GM19397 (cell line): ENCODE results near the gene ATRIP.

ENCODE experiments used
- ATAC-seq: cut with Tn5 transposase; IDR thresholded peaks from one replicate; pipeline ENCODE4 v1.9.1; 2021; ENCODE audit warnings: mild to moderate bottlenecking, moderate library complexity; ENCODE audit not compliant: unreplicated experiment

The ATRIP gene

GRCh38 chr3:48423241-48423882 lies 23.2 kb upstream of the ATRIP start:
- no peak for ATAC-seq

- no peak for ATAC-seq
Observed at GRCh38 chr3:48423883-48424695, 22.4 kb upstream of the ATRIP start.

GRCh38 chr3:48425281-48425812 lies 21.2 kb upstream of the ATRIP start:
- no peak for ATAC-seq

DNA sequence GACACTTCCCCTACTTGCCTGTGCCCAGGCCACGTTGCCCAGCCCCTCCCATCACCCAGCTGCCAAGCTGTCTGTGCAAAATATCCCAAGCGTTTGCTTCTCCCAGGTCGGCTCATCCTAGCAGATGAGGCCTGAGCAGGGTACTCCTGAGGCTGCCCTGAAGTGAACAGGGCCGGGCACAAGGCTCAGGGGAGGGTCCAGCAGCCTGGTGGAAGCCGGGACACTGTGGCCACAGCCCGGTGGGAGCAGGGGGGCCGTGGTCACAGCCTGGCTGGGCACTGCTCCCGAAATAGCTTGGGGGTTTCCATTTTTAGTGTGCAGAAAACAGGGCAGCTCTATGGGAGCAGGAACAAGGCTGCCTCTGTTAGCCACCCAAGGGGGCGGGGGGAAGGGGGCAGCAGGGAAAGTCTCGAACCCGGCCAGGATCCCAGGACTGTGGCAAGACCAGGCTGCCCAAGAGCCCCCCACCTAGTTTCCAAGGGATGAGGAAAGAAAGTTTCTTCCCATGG lies 20.1 kb upstream of the ATRIP start:
- no peak for ATAC-seq

GRCh38 chr3:48426944-48427629 lies 19.4 kb upstream of the ATRIP start:
- ATAC-seq, result no peak

DNA sequence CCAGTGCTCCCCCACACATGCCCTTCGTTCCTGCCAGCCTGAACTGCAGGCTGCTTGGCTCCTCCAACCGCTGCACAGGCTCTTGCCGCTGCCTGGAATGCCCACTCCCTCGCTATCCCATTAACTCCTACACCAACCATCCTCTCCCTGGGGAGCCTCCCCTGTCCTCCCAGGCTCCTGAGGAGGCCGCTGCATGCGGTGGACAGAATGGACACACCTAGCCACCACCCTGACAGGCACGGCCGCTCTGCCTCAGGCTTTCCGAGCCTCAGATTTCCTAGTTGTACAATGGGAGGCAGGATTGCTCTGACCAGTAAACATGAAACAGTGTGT lies 18.9 kb upstream of the ATRIP start:
- no peak for ATAC-seq

DNA sequence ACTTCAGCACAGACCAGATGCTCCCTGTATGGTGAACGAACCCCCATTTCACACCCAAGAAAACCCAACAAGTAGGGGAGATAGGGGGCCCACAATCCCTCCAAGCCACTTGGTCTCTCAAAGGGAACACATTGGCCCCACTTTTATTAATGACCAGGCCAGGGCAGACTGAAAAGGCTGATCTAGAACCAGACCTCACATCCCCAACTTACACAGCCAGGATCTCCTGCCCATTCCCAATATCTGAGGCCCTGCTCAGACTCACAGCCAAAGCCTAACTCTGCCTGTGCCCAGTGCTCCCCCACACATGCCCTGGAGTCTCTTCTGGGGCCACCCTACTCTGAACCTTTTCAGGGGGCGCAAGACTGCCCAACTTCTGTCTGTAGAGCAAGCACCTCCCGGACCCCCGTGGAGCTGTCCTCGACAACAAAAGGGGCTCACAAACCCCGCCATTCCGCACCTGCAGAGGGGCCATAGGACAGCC lies 18.4 kb upstream of the ATRIP start:
- no peak for ATAC-seq

- ATAC-seq, result peak; percentile 34
Observed at GRCh38 chr3:48428572-48429316, 17.8 kb upstream of the ATRIP start.

DNA sequence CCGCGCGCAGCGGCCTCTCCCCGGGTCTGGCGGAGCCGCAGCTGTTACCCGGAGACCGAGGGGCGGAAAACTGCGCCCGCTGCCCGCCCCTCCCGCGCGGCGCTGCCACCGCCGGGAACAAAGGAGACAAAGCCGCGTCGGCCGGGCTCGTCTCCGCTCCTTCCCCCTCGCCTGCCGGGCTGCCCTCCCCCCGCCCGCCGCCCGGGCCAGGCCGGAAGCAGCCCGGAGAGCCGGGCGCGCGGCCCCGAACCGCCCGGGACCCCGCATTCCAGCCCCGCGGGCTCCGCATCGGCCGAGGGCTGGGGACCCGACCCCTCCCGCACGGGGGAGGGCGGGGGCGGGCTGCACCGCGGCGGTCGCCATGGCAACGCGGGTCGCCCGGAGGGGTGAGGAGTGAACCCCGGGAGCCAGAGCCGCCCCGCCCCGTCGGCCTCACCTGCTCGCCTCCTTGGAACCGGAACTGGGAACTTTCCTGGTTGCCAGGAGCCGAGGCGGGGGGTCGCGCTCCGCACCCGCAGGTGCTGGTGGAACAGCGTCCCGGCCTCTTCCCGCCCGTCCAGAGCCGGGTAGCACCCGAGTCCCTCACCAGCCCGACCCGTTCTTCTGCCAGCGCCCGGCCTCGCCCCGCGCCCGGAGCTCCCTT lies 17.1 kb upstream of the ATRIP start:
- peak; percentile 45 for ATAC-seq

DNA sequence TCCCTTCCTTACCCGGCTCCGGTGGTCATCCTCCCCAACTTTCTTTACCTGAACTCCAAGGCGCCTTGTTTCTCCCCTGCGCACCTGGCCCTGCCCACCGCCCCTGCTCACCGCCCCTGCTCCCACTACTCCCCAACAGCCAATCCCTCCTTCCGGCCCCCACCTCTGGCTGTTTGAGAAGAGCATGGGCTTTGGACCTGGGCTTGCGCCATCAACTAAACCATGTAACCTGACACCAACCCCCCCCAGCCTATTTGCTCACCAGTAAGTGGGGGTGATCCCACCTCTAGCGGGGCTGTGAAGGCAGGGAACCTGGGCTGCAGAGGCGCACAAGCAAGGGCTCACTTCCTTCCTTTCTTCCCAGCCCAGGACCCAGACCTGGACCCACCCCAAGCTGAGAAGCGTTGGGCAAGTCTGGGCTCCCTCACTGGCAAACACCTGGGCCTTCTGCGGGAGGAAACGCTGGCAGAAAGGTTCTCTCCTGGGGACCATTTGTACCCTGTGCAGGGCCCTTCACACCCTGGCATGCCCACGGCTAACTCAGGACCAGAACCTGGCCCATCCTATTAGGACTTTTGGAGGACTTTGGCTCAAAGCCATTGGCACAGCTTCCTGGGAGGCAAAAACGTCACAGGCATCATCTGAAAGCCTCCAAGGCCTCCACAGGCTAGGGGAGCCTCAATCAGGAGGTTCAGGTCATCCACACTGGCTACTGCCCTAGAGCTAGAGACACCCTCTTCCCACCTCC lies 16.4 kb upstream of the ATRIP start, which contains the start of gene PLXNB1:
TSS of gene PLXNB1 (minus strand) at position 127 of the 748 bp plus-strand sequence. CDS start 5,475 bp downstream, outside the sequence.
- peak; percentile 7 for ATAC-seq

DNA sequence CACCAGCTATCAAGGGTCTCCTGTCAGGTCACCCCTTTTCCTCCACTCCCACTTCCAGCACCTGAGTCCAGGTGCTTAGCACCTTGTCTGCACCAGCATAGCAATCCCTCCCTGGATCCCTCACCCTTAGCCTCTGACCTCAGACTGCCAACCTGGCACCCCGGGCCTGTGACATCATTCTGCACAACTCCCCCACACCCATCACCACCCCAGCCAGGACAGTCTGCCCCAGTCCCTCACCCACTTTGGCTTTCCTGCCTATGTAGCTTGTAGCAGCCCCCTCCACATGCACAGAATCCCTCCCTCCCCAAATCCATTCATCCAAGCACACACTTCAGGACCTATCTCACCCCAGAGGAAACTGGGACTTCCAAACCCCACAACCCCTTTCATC lies 15.8 kb upstream of the ATRIP start:
- ATAC-seq, result no peak

DNA sequence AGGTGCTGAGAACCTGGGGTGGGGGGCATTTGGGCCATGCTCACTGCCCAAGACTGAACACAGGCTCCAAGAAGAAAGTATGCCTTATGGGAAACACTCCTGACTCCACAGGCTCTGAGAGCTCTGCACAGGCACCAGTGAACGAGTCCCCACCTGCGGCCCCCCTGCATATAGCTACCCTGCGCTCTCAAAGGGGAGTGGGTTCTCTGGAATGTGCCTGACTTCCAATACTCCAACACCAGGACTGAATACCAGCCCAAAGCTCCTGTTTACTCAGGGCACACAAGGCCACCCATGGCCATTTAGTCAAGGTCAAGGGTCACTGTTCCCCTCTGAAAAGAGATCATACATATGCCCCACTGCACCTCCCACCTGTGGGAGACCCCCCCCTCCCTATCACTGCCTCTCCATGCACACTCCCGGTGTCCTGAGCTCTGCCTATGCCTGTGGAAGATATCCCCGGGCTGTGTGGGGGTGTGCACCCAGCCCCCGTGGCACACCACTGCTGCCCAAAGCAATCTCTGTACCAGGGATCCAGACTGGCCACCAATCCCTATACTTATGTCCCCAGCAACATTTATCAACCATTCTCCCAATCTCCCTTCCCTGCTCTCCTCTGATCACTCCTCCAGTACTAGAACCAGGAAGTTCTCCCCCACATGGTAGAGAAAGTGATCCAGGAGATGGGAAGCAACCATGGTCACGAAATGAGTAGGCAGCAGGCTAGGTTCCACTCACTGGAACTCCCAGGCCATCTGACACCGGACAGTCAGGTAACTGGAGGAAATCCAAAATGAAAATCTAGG lies 15.1 kb upstream of the ATRIP start:
- no peak for ATAC-seq

- no peak for ATAC-seq
Observed at GRCh38 chr3:48432411-48433371, 13.8 kb upstream of the ATRIP start.

DNA sequence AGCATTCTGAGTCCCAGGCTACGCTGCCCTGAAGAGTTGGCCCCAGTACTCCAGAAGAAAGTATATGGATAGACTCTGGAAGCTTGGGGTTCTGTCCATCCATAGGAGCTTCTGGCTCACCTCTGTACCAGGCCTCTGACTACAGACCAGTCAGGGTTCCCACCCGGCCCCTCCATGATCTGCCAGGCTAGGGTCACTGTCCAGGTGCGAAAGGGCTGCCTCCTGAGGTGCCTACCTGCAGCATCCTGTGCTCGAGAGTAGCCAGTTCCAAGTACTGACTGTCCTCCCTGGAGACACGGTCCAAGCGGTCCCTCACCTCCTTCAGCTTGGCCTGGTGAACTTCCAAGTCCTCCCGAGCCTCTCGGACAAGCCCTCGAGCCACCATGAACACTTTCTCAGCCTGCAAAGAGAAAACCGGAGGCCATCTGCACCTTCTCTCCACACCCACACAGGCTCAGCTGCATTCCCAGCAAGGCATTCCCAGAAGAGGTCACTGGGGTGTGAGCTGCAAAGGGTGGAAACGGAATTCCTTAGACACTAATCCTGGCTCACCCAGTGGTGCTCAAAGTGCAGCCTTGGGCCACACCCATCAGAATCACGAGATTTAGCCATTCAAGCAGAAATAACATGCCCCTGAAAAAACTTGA lies 12.9 kb upstream of the ATRIP start:
- no peak for ATAC-seq

- no peak for ATAC-seq
Observed at GRCh38 chr3:48434591-48435222, 11.8 kb upstream of the ATRIP start.

- ATAC-seq, result no peak
Observed at GRCh38 chr3:48435223-48435595, 11.3 kb upstream of the ATRIP start.
